Measurements from ENCODE around the gene NHERF1.

NHERF1 gene

GRCh38 chr17:74752822-74753401 is 4.5 kb downstream of the NHERF1 start:
- TF ChIP-seq, protein P1, sequence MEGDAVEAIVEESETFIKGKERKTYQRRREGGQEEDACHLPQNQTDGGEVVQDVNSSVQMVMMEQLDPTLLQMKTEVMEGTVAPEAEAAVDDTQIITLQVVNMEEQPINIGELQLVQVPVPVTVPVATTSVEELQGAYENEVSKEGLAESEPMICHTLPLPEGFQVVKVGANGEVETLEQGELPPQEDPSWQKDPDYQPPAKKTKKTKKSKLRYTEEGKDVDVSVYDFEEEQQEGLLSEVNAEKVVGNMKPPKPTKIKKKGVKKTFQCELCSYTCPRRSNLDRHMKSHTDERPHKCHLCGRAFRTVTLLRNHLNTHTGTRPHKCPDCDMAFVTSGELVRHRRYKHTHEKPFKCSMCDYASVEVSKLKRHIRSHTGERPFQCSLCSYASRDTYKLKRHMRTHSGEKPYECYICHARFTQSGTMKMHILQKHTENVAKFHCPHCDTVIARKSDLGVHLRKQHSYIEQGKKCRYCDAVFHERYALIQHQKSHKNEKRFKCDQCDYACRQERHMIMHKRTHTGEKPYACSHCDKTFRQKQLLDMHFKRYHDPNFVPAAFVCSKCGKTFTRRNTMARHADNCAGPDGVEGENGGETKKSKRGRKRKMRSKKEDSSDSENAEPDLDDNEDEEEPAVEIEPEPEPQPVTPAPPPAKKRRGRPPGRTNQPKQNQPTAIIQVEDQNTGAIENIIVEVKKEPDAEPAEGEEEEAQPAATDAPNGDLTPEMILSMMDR (IDR thresholded peaks at IDR 0.05; ENCODE audit: low read depth, low read length, missing control alignments) = no peak
- in situ Hi-C loops (cut with HindIII; ENCODE audit: low pct_ligation_motif_present, low sequenced_read_pairs) = no loop called here
- Histone ChIP-seq H3K27me3 (replicated peaks) (no peaks in the 10 kb centered on the region), H3K36me3 (replicated peaks) (no peaks in the 10 kb centered on the region), H3K27ac (no peak overlapping the region), H3K4me3 (ENCODE audit: low read depth, low read length) (no peak overlapping the region)
- no peak for DNase-seq

- in situ Hi-C loops (cut with HindIII; ENCODE audit: low pct_ligation_motif_present, low sequenced_read_pairs) = no loop called here
- no peak overlapping the region for H3K27ac ChIP-seq
- DNase-seq = no peak
Observed at GRCh38 chr17:74754832-74755231, 6.4 kb downstream of the NHERF1 start.

DNA sequence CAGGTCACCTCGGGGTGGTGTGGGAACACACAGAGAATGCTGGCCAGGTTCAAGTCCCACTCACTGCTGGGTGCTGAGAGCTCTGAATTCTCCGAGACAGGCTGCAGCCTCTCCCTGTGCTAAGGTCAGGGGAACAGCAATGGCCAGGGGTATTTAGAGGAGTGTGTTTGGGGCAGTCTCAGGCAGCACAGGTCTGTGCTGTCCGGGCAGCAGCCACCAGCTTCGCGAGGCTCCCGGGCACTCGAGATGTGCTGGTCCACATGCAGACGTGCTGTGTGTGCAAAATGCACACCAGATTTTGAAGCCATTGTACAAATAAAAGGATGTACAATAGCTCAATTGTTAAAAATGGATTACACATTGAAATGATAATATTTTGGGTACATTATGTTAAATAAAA is 7.1 kb downstream of the NHERF1 start:
- Histone ChIP-seq H3K27me3 (replicated peaks) (no peaks in the 10 kb centered on the region), H3K4me3 (ENCODE audit: low read depth, low read length) (no peak overlapping the region), H3K27ac (no peak overlapping the region), H3K36me3 (replicated peaks) (no peaks in the 10 kb centered on the region)
- TF ChIP-seq, protein P1 (IDR thresholded peaks at IDR 0.05; ENCODE audit: low read depth, low read length, missing control alignments) = no peak
- in situ Hi-C loops (cut with HindIII; ENCODE audit: low pct_ligation_motif_present, low sequenced_read_pairs) = no loop called here
- DNase-seq = no peak

More at GRCh38 chr17:74754832-74755231, 6.4 kb downstream of the NHERF1 start:
- TF ChIP-seq, protein P1 (IDR thresholded peaks at IDR 0.05; ENCODE audit: low read depth, low read length, missing control alignments) = no peak
- Histone ChIP-seq H3K4me3 (ENCODE audit: low read depth, low read length) (no peak overlapping the region), H3K36me3 (replicated peaks) (no peaks in the 10 kb centered on the region), H3K27me3 (replicated peaks) (no peaks in the 10 kb centered on the region)

GRCh38 chr17:74756891-74757290 is 8.5 kb downstream of the NHERF1 start:
- in situ Hi-C loops (cut with HindIII; ENCODE audit: low pct_ligation_motif_present, low sequenced_read_pairs) = no loop called here
- H3K4me3 ChIP-seq (ENCODE audit: low read depth, low read length) = no peak overlapping the region
- no peak for DNase-seq

DNA sequence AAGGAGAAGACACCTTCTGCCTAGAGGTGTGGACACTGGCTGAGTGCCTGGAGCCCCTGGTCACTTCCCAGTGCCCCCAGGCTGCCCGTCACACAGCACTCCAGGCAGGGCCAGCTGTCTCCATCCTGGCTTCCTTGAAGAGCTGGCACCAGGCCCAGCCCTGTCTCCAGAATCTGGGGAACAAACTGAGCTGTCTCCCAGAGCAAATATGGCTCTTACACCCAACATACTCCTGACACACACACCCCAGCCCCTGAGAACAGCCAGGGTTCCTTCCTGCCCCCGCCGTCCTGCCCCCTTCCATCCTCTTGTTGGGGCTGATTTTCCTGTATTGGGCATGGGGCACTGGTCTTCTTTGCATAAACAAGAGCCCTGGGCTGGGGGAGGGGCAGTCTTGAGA is 9.1 kb downstream of the NHERF1 start:
- Histone ChIP-seq H3K36me3 (replicated peaks) (no peaks in the 10 kb centered on the region), H3K4me3 (ENCODE audit: low read depth, low read length) (no peak overlapping the region), H3K27me3 (replicated peaks) (no peaks in the 10 kb centered on the region), H3K27ac (no peak overlapping the region)
- TF ChIP-seq, protein P1 (IDR thresholded peaks at IDR 0.05; ENCODE audit: low read depth, low read length, missing control alignments) = no peak
- in situ Hi-C loops (cut with HindIII; ENCODE audit: low pct_ligation_motif_present, low sequenced_read_pairs) = no loop called here
- DNase-seq = no peak

More at GRCh38 chr17:74756891-74757290, 8.5 kb downstream of the NHERF1 start:
- no peak overlapping the region for H3K27ac ChIP-seq
- H3K36me3 ChIP-seq (replicated peaks) = no peaks in the 10 kb centered on the region
- TF ChIP-seq, protein P1 (IDR thresholded peaks at IDR 0.05; ENCODE audit: low read depth, low read length, missing control alignments) = no peak
- no peaks in the 10 kb centered on the region for H3K27me3 ChIP-seq (replicated peaks)

Measured in brain microvascular endothelial cell (primary cell).